ENCODE measurements around the gene CCN5.
"Not testable (repeated sequence)": the region's sequence is repeated elsewhere in the genome, so short reads cannot be mapped to it uniquely, and the experiment has no call there.

GRCh38 chr20:44671541-44671940, 43.6 kb upstream of the CCN5 start:
- not testable (repeated sequence) for TF ChIP-seq EZH2 (IDR thresholded peaks at IDR 0.05; ENCODE audit: insufficient read depth, poor library complexity, severe bottlenecking); EZH2phosphoT487 (IDR thresholded peaks at IDR 0.05; ENCODE audit: insufficient read depth, low read depth)
